ENCODE data around the gene CLEC16A. TPM values are rescaled to one million over a fixed set of nuclear protein-coding genes. Genes with fewer than 3 reads are reported as not detected.

The CLEC16A gene
- polyA plus RNA-seq, 3 donors: 3.4 to 12.0 (median 5.8) TPM

GRCh38 chr16:11012841-11013240 lies 68.5 kb downstream of the CLEC16A start:
- Histone ChIP-seq H3K9me3 (replicated peaks in 1 of 2; ENCODE audit: control insufficient read depth in 1 of 2, insufficient read depth in 1 of 2, low read length in 2 of 2) (no peaks in the 10 kb centered on the region), H3K27me3 (ENCODE audit: control insufficient read depth in 2 of 2, insufficient read depth in 2 of 2, low read length in 2 of 2) (no peaks in the 10 kb centered on the region), H3K27ac (ENCODE audit: low read depth in 1 of 2, low read length in 2 of 2) (no peak overlapping the region), H3K36me3 (replicated peaks in 1 of 2; ENCODE audit: control insufficient read depth in 1 of 2, insufficient read depth in 2 of 2, low read length in 2 of 2) (peaks cover 24 to 60% of the 10 kb centered on the region in 2 donors), H3K79me2 (ENCODE audit: insufficient read depth, low read length) (no peaks in the 10 kb centered on the region), H3K4me1 (ENCODE audit: control insufficient read depth in 1 of 2, insufficient read depth in 2 of 2, low read length in 2 of 2) (no peaks in the 10 kb centered on the region), H3K9ac (ENCODE audit: insufficient read depth, low read length, poor library complexity, severe bottlenecking) (no peak overlapping the region), H3K4me3 (replicated peaks in 1 of 3; ENCODE audit: low read depth in 2 of 3, low read length in 3 of 3) (no peak overlapping the region), H4K20me1 (ENCODE audit: insufficient read depth, low read length) (no peaks in the 10 kb centered on the region), H2AFZ (ENCODE audit: insufficient read depth, low read depth, low read length, poor library complexity, severe bottlenecking) (no peak overlapping the region), H3K4me2 (replicated peaks; ENCODE audit: extremely low read depth, low read length, poor library complexity, severe bottlenecking) (no peak overlapping the region)
- Mint-ChIP-seq H3K9me3 (no peaks in the 10 kb centered on the region), H3K4me3 (no peak overlapping the region), H3K36me3 (peaks cover 58 to 76% of the 10 kb centered on the region in 2 donors), H3K4me1 (no peaks in the 10 kb centered on the region), H3K27me3 (ENCODE audit: low read depth in 3 of 3) (peaks cover 0 to 2% (median 2%) of the 10 kb centered on the region in 3 donors), H3K27ac (no peak overlapping the region)
- intact Hi-C loops (cut with micrococcal nuclease): no loop called here
- TF ChIP-seq, protein P1, sequence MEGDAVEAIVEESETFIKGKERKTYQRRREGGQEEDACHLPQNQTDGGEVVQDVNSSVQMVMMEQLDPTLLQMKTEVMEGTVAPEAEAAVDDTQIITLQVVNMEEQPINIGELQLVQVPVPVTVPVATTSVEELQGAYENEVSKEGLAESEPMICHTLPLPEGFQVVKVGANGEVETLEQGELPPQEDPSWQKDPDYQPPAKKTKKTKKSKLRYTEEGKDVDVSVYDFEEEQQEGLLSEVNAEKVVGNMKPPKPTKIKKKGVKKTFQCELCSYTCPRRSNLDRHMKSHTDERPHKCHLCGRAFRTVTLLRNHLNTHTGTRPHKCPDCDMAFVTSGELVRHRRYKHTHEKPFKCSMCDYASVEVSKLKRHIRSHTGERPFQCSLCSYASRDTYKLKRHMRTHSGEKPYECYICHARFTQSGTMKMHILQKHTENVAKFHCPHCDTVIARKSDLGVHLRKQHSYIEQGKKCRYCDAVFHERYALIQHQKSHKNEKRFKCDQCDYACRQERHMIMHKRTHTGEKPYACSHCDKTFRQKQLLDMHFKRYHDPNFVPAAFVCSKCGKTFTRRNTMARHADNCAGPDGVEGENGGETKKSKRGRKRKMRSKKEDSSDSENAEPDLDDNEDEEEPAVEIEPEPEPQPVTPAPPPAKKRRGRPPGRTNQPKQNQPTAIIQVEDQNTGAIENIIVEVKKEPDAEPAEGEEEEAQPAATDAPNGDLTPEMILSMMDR (IDR thresholded peaks at IDR 0.05): no peak
- WGBS (ENCODE audit: insufficient coverage): 100% methylated on average over 3 of the region's 8 CpGs
- DNase-seq: no peak

DNA sequence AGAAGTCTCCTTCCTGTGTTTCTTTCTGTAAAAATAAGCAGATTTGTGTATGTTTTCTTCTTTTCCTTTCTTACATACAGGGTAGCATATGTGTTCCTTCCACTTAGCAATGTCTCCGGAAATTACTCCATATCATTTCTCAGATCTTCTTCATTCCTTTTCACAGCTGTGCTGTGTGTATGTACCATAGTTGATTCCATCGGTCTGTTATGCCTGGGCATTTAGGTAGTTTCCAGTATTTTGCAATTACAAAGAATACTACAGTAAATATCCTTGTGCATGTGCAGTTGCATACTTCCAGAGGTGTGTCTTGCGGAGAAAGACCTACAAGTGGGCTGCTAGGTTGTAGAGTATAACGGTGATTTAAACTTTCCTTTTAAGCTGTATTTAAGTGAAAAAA lies 69.8 kb downstream of the CLEC16A start:
- Mint-ChIP-seq H3K27ac (no peak overlapping the region), H3K36me3 (peaks cover 53 to 74% of the 10 kb centered on the region in 2 donors), H3K4me3 (no peak overlapping the region), H3K4me1 (no peaks in the 10 kb centered on the region), H3K27me3 (ENCODE audit: low read depth in 3 of 3) (peaks cover 0 to 2% (median 2%) of the 10 kb centered on the region in 3 donors), H3K9me3 (no peaks in the 10 kb centered on the region)
- H3K27ac ChIP-seq (ENCODE audit: low read depth in 1 of 2, low read length in 2 of 2): no peak overlapping the region
- WGBS (ENCODE audit: insufficient coverage): no CpG with 5 or more reads among the region's 4 CpGs
- H3K9ac ChIP-seq (ENCODE audit: insufficient read depth, low read length, poor library complexity, severe bottlenecking): no peak overlapping the region
- no peaks in the 10 kb centered on the region for H3K27me3 ChIP-seq (ENCODE audit: control insufficient read depth in 2 of 2, insufficient read depth in 2 of 2, low read length in 2 of 2)
- intact Hi-C loops (cut with micrococcal nuclease): no loop called here
- no peaks in the 10 kb centered on the region for H3K79me2 ChIP-seq (ENCODE audit: insufficient read depth, low read length)
- H3K36me3 ChIP-seq (replicated peaks in 1 of 2; ENCODE audit: control insufficient read depth in 1 of 2, insufficient read depth in 2 of 2, low read length in 2 of 2): peaks cover 21 to 48% of the 10 kb centered on the region in 2 donors
- no peak overlapping the region for H3K4me3 ChIP-seq (replicated peaks in 1 of 3; ENCODE audit: low read depth in 2 of 3, low read length in 3 of 3)
- TF ChIP-seq, protein P1 (IDR thresholded peaks at IDR 0.05): no peak
- no peaks in the 10 kb centered on the region for H3K4me1 ChIP-seq (ENCODE audit: control insufficient read depth in 1 of 2, insufficient read depth in 2 of 2, low read length in 2 of 2)
- H3K4me2 ChIP-seq (replicated peaks; ENCODE audit: extremely low read depth, low read length, poor library complexity, severe bottlenecking): no peak overlapping the region
- no peaks in the 10 kb centered on the region for H3K9me3 ChIP-seq (replicated peaks in 1 of 2; ENCODE audit: control insufficient read depth in 1 of 2, insufficient read depth in 1 of 2, low read length in 2 of 2)
- no peaks in the 10 kb centered on the region for H4K20me1 ChIP-seq (ENCODE audit: insufficient read depth, low read length)
- no peak for DNase-seq
- no peak overlapping the region for H2AFZ ChIP-seq (ENCODE audit: insufficient read depth, low read depth, low read length, poor library complexity, severe bottlenecking)

All from CD14-positive monocyte (primary cell).